IPS-NIHi11 (cell line): ENCODE data around the gene SYT14.
"Not testable (repeated sequence)": the region's sequence is repeated elsewhere in the genome, so short reads cannot be mapped to it uniquely, and the experiment has no call there.

Source experiments
- DNase-seq: peaks from one replicate; pipeline ENCODE4 v3.0.0; 2012; ENCODE audit warnings: mixed read lengths, low spot score

SYT14 gene

GRCh38 chr1:209937996-209938959 is at the start of gene SYT14:
TSS of gene SYT14 (plus strand) at chr1:209938217. CDS start at chr1:209938265, 48 bp downstream.
- DNase-seq: peak; percentile 82

GRCh38 chr1:209888291-209889076 is 49.5 kb upstream of the SYT14 start:
- not testable (repeated sequence) for DNase-seq

GRCh38 chr1:209889077-209889418 is 49.0 kb upstream of the SYT14 start:
- DNase-seq: no peak

DNA sequence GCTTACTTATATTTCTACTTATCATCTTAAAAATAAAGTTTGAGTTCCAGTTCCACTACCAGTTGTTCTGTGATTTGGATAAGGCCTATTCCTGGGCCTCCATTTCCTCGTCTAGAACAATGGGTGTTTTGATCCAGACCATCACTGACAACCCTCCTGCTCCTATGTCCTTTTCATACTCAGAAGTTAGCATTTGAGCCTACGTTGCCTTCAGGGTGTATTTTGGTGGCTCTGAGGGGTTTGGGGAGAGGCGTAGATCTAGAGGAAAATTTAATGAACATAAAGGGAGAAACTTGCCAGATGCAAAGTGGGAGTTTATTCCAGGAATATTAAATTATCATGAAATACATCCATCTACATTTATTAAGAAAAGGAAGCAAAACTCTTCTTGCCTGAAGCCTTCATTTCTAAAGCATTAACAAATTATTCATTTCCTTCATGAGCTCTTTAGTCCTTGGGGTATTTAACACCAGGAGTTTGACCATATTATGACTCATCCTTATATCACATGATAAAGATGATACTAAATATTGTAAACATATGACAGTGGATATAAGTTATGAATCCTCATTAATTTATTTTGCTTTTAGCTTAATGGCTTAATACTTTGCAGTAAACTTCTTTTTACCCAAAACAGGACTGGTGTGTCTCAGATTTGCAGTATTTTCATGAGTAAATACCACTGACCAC is 47.2 kb upstream of the SYT14 start:
- DNase-seq: no peak

- no peak for DNase-seq
Observed at GRCh38 chr1:209893751-209894150, 44.3 kb upstream of the SYT14 start.

- no peak for DNase-seq
Observed at GRCh38 chr1:209895709-209896108, 42.3 kb upstream of the SYT14 start.

- no peak for DNase-seq
Observed at GRCh38 chr1:209896346-209896745, 41.7 kb upstream of the SYT14 start.

DNA sequence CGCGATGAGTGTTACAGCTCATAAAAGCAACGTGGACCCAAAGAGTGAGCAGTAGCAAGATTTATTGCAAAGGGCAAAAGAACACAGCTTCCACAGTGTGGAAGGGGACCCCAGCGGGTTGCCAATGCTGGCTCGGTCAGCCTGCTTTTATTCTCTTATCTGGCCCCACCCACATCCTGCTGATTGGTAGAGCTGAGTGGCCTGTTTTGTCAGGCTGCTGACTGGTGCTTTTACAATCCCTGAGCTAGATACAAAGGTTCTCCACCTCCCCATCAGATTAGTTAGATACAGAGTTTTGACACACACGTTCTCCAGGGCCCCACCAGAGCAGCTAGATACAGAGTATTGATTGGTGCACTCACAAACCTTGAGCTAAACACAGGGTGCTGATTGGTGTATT is 39.7 kb upstream of the SYT14 start:
- DNase-seq: not testable (repeated sequence)

DNA sequence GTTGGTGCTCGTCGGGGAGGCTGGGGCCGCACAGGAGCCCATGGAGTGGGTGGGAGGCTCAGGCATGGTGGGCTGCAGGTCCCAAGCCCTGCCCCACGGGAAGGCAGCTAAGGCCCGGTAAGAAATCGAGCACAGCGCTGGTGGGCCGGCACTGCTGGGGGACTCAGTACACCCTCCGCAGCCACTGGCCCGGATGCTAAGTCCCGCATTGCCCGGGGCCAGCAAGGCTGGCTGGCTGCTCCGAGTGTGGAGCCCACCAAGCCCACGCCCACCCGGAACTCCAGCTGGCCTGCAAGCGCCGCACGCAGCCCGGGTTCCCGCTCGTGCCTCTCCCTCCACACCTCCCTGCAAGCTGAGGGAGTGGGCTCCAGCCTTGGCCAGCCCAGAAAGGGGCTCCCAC is 39.2 kb upstream of the SYT14 start:
- DNase-seq: not testable (repeated sequence)

DNA sequence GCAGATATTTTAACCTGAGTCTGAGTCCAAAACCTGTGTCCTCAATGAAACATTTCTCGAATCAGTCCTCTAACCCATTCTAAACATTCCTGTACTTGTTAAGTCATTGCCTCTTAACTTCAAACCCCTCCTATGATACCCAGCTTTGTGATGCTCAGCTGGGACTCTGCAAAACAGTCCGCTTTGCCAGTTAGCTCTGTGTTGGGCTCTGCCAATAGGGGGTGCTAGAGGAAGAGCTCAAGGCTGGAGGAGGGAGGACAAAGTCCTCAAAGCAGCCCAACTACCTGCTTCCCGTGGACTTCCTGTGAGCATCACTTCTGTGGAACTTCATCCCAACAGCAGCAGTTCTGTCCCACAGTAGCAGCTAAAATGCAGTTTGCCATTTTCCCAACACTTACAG is 38.1 kb upstream of the SYT14 start:
- DNase-seq: peak; percentile 63

DNA sequence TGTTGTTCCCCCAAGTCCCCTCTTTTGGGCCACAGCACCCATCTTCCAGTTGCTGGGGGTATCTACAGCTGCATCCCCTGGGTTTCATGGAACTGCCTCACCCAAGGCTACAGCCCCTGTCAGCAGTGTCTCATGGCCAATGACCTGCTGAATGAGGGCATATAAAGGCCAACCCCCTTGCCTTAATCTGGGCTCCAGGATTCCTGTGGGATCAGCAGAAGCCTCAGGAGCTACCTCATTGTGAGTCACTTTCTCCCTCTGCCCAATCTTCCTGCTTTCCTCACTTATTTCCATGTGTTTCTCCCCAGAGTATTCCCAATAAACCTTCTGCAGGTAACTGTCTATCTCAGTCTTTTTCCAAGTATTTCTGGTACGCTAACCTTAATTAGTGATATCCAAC is 37.3 kb upstream of the SYT14 start:
- no peak for DNase-seq

DNA sequence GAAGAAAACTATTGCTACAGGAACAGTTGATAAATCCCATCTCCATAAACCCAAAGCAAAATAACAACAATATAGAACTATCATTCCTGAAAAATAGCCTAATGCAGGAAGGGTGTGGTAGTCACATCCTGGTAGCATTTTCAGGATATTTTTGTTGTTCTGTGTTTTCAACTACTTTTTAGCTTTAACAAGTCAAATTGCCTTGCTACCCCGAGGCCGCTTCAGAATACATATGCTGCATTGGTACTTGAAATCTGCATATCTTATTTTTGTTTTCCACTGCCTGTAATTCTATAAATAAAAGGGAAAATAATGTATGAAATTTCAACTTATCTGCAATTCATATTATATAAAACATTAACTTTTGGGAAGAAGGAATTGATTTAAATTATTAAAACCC is 36.8 kb upstream of the SYT14 start:
- DNase-seq: no peak

DNA sequence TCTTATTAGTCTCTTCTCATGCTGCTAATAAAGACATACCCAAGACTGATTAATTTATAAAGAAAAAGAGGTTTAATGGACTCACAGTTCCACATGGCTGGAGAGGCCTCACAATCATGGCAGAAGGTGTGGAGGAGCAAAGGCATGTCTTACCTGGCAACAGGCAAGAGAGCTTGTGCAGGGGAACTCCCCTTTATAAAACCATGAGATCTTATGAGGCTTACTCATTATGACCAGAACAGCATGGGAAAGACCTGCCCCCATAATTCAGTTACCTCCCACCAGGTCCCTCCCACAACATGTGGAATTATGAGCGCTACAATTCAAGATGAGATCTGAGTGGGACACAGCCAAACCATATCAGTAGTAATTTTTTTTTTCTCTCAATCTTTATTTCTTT is 33.2 kb upstream of the SYT14 start:
- not testable (repeated sequence) for DNase-seq

DNA sequence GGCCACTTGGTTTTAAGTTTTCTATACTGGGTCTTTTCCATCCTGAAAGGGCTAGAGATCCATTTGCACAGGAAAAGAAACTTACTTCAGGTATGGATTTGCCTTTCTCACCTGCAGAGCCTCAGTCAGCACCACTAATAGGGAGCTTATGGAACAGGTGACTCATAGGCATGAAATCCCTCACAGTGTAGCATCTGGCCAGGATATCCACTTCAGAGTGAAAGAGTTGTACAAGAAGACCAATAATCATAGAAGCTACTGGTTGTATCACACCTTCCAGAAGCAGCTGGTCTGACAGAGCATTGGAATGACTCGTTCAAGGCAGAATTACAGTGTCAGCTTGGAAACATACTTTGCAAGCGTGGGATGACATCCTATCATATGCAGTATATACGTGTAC is 26.3 kb upstream of the SYT14 start:
- DNase-seq: no peak

- no peak for DNase-seq
Observed at GRCh38 chr1:209912306-209912705, 25.7 kb upstream of the SYT14 start.

DNA sequence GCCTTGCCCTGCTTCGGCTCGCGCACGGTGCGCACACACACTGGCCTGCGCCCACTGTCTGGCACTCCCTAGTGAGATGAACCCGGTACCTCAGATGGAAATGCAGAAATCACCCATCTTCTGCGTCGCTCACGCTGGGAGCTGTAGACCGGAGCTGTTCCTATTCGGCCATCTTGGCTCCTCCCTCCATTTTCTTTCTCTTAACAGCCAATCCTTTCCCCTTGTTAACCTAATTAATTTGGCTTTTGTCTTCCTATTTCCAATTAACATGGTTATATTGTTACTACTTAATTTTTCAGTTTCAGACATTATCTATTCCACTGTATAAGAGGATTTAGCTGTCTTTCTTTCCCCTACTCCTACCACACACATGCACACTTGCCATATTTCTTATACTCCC is 18.4 kb upstream of the SYT14 start:
- DNase-seq: not testable (repeated sequence)

DNA sequence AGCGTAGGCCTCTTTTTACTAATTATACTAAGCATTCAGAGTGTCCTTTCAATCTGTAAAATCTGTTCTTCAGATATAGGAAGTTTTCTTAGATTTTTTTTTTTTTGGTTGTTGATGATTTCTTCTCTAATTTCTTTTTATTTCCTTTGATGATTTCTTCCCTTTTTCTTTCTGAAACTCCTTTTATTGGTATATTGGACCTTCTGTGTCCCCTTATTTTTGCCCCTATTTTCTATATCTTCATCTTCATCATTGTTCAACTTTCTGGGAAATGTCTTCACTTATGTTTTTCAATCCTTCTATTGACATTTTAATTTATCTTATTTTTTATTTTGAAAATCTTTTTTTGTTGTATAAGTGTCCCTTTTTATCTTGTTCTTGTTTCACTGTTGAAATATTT is 17.2 kb upstream of the SYT14 start:
- no peak for DNase-seq

DNA sequence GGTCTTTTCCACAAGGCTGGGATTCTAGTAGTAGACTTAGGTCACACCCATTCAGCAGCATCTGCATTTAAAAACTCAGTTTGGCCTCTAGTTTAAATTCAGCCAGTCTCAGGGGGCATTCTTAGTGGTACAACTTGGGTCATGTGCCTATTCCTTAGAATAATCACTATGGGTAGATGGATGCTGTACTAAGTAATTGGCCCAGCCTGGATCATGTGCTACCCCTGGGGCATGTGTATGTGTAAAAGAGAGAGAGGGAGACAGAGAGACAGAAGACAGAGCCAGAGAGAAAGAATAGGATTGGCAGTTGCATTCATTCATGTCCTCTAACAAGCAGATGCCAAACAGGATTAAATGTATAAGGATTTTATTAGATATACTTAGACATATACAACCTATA is 13.6 kb upstream of the SYT14 start:
- no peak for DNase-seq

DNA sequence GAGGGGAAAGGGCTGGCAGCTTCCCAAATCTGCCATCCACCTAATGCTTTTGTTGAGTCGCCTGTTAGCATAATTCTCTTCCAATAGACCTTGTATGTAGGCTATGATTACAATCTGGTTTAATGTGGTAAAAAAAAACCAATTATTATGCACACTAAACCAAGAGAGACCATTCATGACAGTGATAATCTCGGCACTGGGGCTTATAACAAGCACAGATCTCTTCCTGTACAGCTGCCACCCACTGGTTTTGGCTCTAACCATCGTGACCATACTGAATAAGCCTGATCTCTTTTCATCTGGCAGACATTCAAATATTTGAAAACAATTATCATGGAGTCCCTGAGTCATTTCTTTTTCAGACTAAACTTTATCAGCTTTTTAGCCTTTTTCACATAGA is 12.0 kb upstream of the SYT14 start:
- DNase-seq: no peak

DNA sequence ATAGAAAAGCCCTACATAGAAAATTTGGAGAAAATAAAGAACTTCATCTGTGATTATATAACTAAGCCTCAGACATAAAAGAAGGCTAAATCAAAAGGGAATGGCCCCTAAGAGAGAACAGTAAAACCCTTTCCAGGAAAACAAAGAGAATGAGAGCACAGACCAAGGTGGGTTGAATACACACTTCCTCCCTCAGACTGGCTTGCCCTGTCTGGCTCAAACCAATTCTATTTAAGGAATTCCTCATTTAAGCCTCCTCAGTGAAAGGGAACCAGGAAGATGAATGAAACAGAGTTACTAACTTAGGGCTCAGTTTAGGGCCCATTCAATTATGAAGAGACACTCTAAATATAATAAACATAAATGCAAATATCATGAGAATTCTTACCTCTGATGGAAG is 10.6 kb upstream of the SYT14 start:
- no peak for DNase-seq

DNA sequence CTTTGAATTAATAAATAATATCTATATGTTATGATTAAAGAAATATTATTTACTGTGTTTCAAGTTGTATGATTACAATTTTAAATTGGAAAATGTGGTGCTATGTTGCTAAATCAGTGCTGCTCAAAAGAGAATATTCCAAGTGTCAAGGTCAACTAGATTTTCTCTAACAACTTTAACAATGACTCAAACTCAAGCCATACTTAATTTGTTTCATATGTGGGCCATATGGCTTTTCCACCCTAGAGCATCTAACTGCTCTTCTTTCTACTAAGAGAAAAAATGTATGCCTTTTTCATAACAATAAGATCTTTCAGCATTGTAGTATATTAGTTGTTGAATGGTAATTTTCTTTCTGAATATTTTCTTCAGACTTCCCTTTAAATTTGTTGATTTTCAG is 8.3 kb upstream of the SYT14 start:
- DNase-seq: no peak

GRCh38 chr1:209931141-209931540 is 6.9 kb upstream of the SYT14 start:
- DNase-seq: no peak

DNA sequence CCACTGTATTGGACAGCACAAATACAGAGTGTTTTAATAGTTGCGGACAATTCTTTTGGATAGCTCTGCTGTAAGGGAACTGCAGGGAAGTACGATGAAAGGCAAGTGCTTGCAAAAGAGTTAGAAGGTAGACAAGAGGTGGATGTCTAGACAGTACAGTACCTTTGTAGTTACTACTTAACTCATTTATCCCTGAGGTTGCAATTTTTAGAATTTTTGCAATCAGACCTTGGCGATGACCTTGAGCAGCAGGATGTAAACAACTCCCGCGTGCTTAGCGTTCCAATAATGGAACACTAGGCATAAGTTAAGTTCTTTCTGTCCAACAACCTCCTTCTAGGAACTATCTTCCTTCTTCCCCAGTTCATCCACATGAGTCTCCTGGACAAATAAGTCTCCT is 1.9 kb upstream of the SYT14 start:
- no peak for DNase-seq
